HG03159 (cell line): ENCODE measurements around the gene RGS4.

Source experiments
- ATAC-seq: cut with Tn5 transposase; IDR thresholded peaks from one replicate; pipeline ENCODE4 v1.9.1; 2021; ENCODE audit warnings: mild to moderate bottlenecking, moderate library complexity; ENCODE audit not compliant: unreplicated experiment

Gene RGS4

DNA sequence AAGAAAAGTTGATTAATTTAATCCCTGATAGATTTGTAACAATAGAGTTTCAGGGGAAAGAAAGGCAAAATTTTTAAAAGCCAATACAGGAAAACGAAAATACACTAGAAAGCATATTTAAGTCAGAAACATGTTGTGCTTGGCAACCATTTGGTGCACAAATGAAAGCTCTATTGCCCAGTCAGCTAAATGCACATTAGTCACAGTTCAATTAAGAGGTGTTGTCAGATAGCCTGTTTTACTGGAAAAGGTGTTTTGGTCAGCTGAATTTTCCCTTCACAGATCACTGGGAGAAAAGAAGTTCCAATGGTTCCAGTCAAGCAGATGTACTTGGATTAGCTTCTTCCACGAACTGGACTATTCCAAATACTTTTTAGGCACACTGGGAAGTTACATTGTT is 25.4 kb downstream of the RGS4 start:
- no peak for ATAC-seq

- no peak for ATAC-seq
Observed at GRCh38 chr1:163095213-163095612, 26.1 kb downstream of the RGS4 start.

DNA sequence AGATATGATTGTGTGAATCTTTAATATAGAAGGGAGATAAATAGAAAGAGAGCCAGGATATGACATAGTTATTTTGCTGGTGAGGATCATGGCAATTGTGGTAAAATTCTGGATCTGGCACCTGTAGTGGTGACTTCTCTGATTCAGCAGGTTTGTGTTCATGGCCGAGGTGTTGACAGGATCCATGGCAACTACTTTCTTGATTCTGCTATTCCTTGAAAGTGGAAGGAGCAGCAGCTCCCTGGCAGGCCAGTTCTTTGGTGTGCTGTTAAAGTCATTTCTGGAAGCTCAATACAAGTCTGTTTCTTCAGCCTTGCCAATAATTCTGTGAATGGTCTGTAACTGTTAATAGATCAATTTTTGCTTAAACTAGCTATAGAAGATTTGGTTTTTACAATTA is 33.4 kb downstream of the RGS4 start:
- no peak for ATAC-seq

- no peak for ATAC-seq
Observed at GRCh38 chr1:163104385-163105099, 35.4 kb downstream of the RGS4 start.

DNA sequence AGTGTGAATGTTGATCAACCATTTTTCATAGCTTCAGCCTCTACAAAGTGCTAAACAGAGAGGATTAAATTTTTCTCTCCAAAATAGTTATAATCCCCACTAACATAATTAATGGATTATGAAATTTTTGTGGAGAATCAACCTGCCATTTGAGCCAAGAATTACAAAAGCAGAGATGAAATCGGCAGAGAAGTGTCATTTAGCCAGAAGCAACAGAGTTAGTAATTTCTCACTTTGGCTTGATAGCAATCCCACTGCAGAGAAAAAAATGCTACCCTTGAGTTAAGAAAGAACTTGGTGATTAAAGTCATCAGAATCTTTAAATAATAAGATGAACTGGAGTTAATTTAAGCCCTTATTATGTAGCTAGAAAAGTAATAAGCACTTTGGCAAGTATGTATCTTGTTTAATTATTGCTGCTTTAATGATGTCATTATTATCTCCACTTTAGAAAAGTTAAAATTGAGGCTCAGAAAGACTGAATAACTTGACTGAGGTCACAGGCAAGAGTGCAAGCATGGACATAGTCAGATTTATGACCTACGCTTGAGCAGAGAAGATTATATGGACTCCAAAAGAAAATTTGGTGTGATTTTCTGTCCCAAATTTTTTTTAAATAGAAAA is 37.3 kb downstream of the RGS4 start:
- ATAC-seq: no peak

DNA sequence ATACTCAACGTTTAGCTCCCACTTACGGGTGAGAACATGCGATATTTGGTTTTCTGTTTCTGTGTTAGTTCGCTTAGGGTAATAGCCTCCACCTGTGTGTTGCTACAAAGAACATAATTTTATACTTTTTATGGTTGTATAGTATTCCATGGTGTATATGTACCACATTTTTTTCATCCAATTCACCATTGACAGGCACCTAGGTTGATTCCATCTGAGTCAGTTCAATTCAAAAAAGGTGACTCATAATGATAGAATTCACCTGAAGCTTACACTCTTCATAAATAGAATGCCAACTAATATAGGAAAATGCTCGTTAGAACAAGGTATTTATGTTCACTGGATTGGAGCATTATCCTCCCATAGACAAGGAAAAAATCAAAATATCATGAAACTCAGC is 38.5 kb downstream of the RGS4 start:
- ATAC-seq: no peak

GRCh38 chr1:163115887-163116286 is 46.7 kb downstream of the RGS4 start:
- ATAC-seq: no peak

GRCh38 chr1:163119707-163120106 is 50.5 kb downstream of the RGS4 start:
- ATAC-seq: no peak

DNA sequence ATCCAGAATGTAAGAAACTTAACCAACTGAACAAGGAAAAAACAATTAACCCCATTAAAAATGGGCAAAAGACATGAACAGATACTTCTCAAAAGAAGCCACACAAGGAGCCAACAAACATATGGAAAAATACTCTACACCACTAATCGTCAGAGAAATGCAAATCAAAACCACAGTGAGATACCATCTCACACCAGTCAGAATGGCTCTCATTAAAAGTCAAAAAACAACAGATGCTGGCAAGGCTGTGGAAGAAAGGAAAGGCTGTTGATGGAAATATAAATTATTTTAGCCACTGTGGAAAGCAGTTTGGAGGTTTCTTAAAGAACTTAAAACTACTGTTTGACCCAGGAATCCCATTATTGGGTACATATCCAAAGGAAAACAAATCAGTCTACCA is 51.2 kb downstream of the RGS4 start:
- ATAC-seq: no peak

DNA sequence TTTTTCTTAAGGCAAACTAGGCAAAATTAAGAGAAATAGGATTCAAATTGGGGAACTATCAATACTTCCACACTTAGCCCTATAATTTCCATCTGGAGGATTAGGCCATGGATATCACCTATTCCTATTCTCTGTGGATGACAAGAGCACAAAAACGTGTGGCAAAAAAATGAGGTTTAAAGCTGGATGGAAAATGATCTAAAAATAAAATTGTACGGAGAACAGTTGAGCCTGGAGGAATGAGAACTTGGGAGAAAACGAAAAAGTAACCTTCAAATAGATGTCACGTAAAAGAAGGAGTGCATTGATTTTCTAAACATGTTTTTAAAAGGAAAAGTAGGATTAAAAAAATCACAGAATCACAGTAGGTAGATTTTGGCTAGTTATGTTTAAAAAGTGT is 55.7 kb downstream of the RGS4 start:
- no peak for ATAC-seq
